Measurements from ENCODE around the gene AGTRAP.

Gene AGTRAP

GRCh38 chr1:11736746-11737639 is 1.1 kb downstream of the AGTRAP start:
- DNase-seq (ENCODE audit: low read depth) = no peak

GRCh38 chr1:11738096-11738495 is 2.2 kb downstream of the AGTRAP start:
- DNase-seq (ENCODE audit: low read depth) = no peak

- no peak for DNase-seq (ENCODE audit: low read depth)
Observed at GRCh38 chr1:11738783-11739182, 2.8 kb downstream of the AGTRAP start.

- no peak for DNase-seq (ENCODE audit: low read depth)
Observed at GRCh38 chr1:11740258-11741192, 4.6 kb downstream of the AGTRAP start.

- no peak for DNase-seq (ENCODE audit: low read depth)
Observed at GRCh38 chr1:11741482-11741881, 5.5 kb downstream of the AGTRAP start.

GRCh38 chr1:11741919-11742558 is 6.1 kb downstream of the AGTRAP start:
- no peak for DNase-seq (ENCODE audit: low read depth)

- no peak for DNase-seq (ENCODE audit: low read depth)
Observed at GRCh38 chr1:11744287-11744686, 8.4 kb downstream of the AGTRAP start.

GRCh38 chr1:11746092-11746491 is 10.2 kb downstream of the AGTRAP start:
- no peak for DNase-seq (ENCODE audit: low read depth)

- DNase-seq (ENCODE audit: low read depth) = no peak
Observed at GRCh38 chr1:11746795-11747487, 11.0 kb downstream of the AGTRAP start.

GRCh38 chr1:11748294-11749202 is 12.6 kb downstream of the AGTRAP start:
- DNase-seq (ENCODE audit: low read depth) = no peak

GRCh38 chr1:11749203-11749689 is 13.3 kb downstream of the AGTRAP start:
- no peak for DNase-seq (ENCODE audit: low read depth)

GRCh38 chr1:11749996-11750395 is 14.1 kb downstream of the AGTRAP start:
- DNase-seq (ENCODE audit: low read depth) = no peak

- DNase-seq (ENCODE audit: low read depth) = no peak
Observed at GRCh38 chr1:11751087-11751486, 15.2 kb downstream of the AGTRAP start.

GRCh38 chr1:11752359-11753088 is 16.6 kb downstream of the AGTRAP start:
- no peak for DNase-seq (ENCODE audit: low read depth)

GRCh38 chr1:11753555-11754208 is 17.7 kb downstream of the AGTRAP start:
- no peak for DNase-seq (ENCODE audit: low read depth)

- DNase-seq (ENCODE audit: low read depth) = no peak
Observed at GRCh38 chr1:11757047-11757446, 21.1 kb downstream of the AGTRAP start.

- no peak for DNase-seq (ENCODE audit: low read depth)
Observed at GRCh38 chr1:11759791-11760190, 23.9 kb downstream of the AGTRAP start.

- no peak for DNase-seq (ENCODE audit: low read depth)
Observed at GRCh38 chr1:11761285-11761684, 25.3 kb downstream of the AGTRAP start.

GRCh38 chr1:11761988-11762406 is 26.1 kb downstream of the AGTRAP start, which contains the start of gene C1orf167:
TSS of gene C1orf167 (plus strand) at chr1:11762193. CDS start at chr1:11764401, 2,208 bp downstream.
- no peak for DNase-seq (ENCODE audit: low read depth)

Data from GM04504 (cell line).